ENCODE results near the gene FOXC1.

Gene FOXC1

DNA sequence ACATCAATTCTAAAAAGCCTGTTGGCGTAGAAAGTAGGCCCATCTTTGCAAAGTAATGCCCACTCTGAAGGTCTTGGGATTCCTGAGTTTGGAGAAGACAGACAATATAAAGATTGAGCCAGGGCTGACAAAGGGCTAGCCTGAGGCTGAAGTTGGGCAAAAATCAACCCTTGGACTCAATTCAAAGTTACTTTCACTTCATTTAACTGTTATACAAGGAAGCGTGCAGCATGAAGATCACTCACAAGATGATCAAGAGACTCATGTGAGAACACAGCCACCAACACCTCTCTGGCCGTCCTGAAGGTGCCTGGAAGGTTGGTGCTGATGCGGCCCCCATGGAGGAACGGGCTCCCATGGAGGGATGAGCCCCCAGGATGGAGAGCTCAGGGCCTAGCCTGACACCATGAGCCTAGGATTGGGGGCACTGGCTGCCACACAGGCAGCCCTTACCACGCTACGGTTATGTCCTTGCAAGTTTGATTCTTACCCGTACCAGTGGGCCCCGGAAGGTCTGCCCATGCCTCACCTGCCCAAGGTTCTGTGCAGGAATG lies 26.6 kb downstream of the FOXC1 start:
- in situ Hi-C loops (cut with MboI; ENCODE audit: low sequenced_read_pairs), result no loop called here

DNA sequence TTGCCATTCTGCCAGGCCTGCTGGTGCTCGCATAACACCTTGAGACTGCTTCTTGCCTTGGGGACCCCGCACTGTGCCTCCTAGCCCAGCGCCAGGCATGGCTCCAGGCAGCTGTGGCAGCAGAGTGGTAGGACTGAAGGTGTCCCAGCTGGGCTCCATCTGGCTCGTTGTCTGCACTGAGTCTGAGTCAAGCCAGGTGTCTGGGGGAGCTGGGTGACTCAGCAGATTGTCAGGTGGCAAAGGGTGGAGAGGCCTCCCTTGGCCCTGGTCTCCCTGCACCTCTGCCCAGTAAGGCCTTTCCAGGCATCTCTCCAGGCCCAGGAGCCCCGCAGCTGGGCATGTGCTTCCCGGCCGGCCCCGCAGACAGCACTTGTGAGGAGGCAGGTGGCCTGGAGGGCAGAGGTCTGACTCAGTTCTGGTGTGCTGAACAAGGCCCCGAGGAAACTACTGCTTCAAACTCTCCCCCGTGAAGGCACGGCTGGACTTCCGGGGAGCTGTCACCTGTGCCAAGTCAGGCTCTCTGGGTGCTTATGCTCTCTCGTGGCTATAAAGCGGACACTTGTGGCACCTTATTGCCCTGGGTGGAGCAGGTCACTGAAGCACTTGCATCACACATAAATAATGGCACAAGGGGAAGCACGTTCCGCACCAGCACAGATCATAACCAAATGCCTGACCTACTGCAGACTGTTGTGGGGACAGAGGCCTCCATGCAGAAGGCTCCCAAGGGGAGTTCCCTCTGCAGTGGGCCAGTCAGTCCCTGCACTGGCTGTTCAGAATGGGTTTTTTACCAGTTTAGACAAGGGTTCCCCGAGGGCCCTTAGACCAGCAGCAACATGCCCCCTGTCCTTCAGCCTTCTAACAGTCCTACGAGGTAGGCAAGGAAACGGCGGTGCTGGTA lies 27.5 kb downstream of the FOXC1 start:
- in situ Hi-C loops (cut with MboI; ENCODE audit: low sequenced_read_pairs), result no loop called here

DNA sequence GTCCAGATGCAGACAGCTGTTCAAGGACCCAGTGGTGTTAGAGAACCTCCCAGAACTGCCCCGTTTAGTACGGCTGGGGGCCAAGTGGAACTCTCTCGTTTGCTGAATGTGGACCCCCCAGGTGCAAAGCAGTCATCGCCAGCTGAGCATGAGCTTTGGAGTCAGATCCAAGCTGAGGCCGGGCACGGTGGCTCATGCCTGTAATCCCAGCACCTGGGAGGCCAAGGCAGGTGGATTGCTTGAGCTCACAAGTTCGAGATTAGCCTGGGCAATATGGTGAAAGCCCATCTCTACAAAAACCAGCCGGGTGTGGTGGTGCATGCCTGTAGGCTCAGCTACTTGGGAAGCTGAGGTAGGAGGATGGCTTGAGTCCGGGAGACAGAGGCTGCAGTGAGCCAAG lies 29.7 kb downstream of the FOXC1 start:
- in situ Hi-C loops (cut with MboI; ENCODE audit: low sequenced_read_pairs), result no loop called here

DNA sequence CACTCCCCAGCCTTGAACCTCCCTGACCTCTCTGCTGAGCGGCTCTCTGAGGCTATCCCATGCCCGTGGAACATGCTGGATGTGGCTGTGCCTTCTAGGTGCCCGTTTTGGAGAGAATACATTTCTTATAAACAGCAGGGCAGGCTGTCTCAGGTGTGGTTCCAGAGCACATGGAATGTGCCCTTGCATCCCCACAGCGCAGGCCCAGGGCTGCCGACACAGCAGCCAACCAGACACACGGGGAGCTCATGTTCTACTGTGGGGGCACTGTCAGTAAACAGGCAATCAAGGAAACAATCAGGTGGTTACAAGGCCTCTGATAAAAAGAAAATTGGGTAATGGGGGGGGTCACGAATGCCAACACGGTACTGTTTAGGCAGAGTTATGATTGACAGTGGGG lies 30.8 kb downstream of the FOXC1 start:
- in situ Hi-C loops (cut with MboI; ENCODE audit: low sequenced_read_pairs), result no loop called here

GRCh38 chr6:1641343-1641885 lies 31.7 kb downstream of the FOXC1 start:
- in situ Hi-C loops (cut with MboI; ENCODE audit: low sequenced_read_pairs), result no loop called here

- in situ Hi-C loops (cut with MboI; ENCODE audit: low sequenced_read_pairs), result no loop called here
These were observed 33.4 kb downstream of the FOXC1 start for GRCh38 chr6:1643111-1643510.

- in situ Hi-C loops (cut with MboI; ENCODE audit: low sequenced_read_pairs), result no loop called here
These were observed 34.2 kb downstream of the FOXC1 start for GRCh38 chr6:1643830-1644445.

- in situ Hi-C loops (cut with MboI; ENCODE audit: low sequenced_read_pairs), result no loop called here
These were observed 34.9 kb downstream of the FOXC1 start for GRCh38 chr6:1644516-1645060.

- in situ Hi-C loops (cut with MboI; ENCODE audit: low sequenced_read_pairs), result no loop called here
These were observed 35.9 kb downstream of the FOXC1 start for GRCh38 chr6:1645466-1646185.

GRCh38 chr6:1651362-1651761 lies 41.6 kb downstream of the FOXC1 start:
- in situ Hi-C loops (cut with MboI; ENCODE audit: low sequenced_read_pairs), result no loop called here

GRCh38 chr6:1652842-1653241 lies 43.1 kb downstream of the FOXC1 start:
- in situ Hi-C loops (cut with MboI; ENCODE audit: low sequenced_read_pairs), result no loop called here

- in situ Hi-C loops (cut with MboI; ENCODE audit: low sequenced_read_pairs), result no loop called here
These were observed 44.3 kb downstream of the FOXC1 start for GRCh38 chr6:1654054-1654453.

GRCh38 chr6:1657116-1657770 lies 47.5 kb downstream of the FOXC1 start:
- in situ Hi-C loops (cut with MboI; ENCODE audit: low sequenced_read_pairs), result no loop called here

GRCh38 chr6:1657771-1658165 lies 48.1 kb downstream of the FOXC1 start:
- in situ Hi-C loops (cut with MboI; ENCODE audit: low sequenced_read_pairs), result no loop called here

- in situ Hi-C loops (cut with MboI; ENCODE audit: low sequenced_read_pairs), result no loop called here
These were observed 48.7 kb downstream of the FOXC1 start for GRCh38 chr6:1658212-1659005.

GRCh38 chr6:1659816-1660215 lies 50.1 kb downstream of the FOXC1 start:
- in situ Hi-C loops (cut with MboI; ENCODE audit: low sequenced_read_pairs), result no loop called here

DNA sequence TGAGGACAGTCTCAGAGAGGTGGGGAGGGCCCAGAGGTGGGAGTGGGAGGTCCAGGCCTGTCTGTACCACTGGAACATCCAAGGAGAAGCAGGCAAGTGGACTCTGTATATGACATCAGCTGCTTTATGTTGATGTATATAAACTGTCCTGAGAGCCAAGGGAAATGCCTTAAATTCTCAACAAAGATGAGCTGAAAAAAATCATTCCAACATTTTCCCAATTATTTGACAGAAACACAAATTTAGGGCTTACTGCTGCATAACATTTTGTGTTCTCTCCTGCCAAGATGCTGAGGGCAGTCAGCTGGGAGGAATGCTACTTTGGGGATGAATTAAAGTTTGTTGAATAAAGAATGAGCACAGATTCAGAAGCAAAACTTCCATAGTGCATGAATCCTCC lies 52.8 kb downstream of the FOXC1 start:
- in situ Hi-C loops (cut with MboI; ENCODE audit: low sequenced_read_pairs), result no loop called here

Data from HL-60/S4 (cell line).